GM12875 (cell line): Measurements from ENCODE around the gene SIDT2.

ENCODE experiments used
- H3K4me3 ChIP-seq: one replicate; pipeline ENCODE4 v1.5.1; 2011; ENCODE audit warnings: low read depth, low read length, control low read depth
- TF ChIP-seq, protein P1 (sequence below): IDR thresholded peaks from 2 replicates; pipeline ENCODE4 v1.5.1; 2011; ENCODE audit warnings: low read depth, mild to moderate bottlenecking, control low read depth, inconsistent platforms, low read length, moderate library complexity, borderline replicate concordance; ENCODE audit not compliant: insufficient read depth

The SIDT2 gene

DNA sequence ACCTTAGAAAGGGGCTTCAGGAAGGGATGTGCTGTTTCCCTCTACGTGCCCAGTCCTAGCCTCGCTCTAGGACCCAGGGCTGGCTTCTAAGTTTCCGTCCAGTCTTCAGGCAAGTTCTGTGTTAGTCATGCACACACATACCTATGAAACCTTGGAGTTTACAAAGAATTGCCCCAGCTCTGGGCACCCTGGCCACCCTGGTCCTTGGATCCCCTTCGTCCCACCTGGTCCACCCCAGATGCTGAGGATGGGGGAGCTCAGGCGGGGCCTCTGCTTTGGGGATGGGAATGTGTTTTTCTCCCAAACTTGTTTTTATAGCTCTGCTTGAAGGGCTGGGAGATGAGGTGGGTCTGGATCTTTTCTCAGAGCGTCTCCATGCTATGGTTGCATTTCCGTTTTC, 18.5 kb downstream of the SIDT2 start:
- no peak overlapping the region for H3K4me3 ChIP-seq
- TF ChIP-seq, protein P1, sequence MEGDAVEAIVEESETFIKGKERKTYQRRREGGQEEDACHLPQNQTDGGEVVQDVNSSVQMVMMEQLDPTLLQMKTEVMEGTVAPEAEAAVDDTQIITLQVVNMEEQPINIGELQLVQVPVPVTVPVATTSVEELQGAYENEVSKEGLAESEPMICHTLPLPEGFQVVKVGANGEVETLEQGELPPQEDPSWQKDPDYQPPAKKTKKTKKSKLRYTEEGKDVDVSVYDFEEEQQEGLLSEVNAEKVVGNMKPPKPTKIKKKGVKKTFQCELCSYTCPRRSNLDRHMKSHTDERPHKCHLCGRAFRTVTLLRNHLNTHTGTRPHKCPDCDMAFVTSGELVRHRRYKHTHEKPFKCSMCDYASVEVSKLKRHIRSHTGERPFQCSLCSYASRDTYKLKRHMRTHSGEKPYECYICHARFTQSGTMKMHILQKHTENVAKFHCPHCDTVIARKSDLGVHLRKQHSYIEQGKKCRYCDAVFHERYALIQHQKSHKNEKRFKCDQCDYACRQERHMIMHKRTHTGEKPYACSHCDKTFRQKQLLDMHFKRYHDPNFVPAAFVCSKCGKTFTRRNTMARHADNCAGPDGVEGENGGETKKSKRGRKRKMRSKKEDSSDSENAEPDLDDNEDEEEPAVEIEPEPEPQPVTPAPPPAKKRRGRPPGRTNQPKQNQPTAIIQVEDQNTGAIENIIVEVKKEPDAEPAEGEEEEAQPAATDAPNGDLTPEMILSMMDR = no peak

DNA sequence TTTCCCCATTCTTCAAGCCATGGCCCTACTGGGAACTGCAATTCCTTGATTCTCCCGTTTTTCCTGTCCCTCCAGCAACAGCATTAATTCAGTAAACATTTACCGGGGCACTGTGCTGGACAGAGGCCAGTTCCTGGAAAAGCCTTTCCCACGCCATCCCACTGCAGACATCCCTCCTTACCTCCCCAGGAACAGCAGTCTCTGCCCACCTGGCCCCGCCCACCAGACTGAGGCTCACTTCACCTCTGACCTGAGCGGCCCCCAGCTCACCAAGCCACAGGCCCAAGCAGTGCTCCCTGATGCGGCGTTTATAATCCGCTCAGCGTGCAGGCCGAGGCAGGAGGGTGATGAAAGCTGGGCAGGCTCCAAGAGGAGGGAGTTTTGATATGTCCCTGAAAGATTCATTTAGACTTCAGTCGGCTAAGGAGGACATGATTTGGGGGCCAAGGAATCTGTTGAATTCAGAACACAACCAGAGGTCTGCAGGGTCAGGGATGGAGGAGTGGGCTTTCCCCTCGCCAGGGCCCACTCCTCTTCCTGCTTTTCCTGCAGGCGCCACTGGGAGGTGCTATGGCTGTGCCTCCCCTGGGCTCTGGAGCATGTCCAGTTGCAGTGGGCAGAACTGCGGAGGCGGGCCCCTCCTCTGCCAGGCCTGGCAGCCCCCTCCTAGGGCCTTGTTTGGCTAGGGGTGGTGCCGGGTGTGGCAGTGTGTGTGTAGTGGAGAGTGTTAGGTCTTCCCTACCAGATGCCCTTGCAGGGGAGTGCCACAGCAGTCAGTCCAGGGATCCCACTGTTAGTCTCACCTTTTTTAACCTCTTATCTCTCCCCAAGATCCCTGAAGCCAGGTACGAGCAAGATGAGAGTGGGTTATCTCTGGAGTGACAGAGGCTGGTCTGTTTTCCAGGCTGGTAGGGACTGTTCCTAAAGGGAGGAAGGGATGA, 19.2 kb downstream of the SIDT2 start:
- TF ChIP-seq, protein P1 = peak; percentile 33; the same call in 1 of the 2 replicates
- no peak overlapping the region for H3K4me3 ChIP-seq

DNA sequence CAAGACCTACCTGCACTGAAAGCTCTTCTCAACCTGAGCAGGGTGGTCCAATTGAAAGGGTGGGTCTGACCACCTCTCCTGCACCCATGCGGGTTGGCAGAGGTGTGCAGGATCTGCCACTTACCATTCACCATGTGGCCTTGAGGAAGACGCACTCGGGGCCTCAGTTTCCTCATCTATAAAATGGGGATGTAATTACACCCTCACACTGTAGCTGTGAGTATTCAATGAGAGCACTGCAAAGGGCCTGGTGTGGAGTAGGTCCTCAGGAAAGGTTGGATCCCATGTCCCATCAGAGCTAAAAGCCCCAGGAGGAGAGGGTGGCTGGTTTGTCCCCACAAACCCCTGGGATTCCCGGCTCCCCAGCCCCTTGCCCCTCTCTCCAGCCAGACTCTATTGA, 20.1 kb downstream of the SIDT2 start:
- TF ChIP-seq, protein P1 = no peak
- H3K4me3 ChIP-seq = no peak overlapping the region

DNA sequence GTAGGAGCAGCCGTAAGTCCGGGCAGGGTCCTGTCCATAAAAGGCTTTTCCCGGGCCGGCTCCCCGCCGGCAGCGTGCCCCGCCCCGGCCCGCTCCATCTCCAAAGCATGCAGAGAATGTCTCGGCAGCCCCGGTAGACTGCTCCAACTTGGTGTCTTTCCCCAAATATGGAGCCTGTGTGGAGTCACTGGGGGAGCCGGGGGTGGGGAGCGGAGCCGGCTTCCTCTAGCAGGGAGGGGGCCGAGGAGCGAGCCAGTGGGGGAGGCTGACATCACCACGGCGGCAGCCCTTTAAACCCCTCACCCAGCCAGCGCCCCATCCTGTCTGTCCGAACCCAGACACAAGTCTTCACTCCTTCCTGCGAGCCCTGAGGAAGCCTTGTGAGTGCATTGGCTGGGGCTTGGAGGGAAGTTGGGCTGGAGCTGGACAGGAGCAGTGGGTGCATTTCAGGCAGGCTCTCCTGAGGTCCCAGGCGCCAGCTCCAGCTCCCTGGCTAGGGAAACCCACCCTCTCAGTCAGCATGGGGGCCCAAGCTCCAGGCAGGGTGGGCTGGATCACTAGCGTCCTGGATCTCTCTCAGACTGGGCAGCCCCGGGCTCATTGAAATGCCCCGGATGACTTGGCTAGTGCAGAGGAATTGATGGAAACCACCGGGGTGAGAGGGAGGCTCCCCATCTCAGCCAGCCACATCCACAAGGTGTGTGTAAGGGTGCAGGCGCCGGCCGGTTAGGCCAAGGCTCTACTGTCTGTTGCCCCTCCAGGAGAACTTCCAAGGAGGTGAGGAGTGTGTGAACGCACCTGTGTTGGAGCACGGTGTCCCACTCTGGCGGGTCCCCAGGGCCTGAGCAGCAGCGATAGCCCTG, 20.7 kb downstream of the SIDT2 start, which contains the start of gene TAGLN:
Gene TAGLN, plus strand, starts transcription at position 318 of the 863 bp plus-strand sequence. CDS start 3,644 bp downstream, outside the sequence.
- H3K4me3 ChIP-seq = no peak within 1 kb of the TSS

DNA sequence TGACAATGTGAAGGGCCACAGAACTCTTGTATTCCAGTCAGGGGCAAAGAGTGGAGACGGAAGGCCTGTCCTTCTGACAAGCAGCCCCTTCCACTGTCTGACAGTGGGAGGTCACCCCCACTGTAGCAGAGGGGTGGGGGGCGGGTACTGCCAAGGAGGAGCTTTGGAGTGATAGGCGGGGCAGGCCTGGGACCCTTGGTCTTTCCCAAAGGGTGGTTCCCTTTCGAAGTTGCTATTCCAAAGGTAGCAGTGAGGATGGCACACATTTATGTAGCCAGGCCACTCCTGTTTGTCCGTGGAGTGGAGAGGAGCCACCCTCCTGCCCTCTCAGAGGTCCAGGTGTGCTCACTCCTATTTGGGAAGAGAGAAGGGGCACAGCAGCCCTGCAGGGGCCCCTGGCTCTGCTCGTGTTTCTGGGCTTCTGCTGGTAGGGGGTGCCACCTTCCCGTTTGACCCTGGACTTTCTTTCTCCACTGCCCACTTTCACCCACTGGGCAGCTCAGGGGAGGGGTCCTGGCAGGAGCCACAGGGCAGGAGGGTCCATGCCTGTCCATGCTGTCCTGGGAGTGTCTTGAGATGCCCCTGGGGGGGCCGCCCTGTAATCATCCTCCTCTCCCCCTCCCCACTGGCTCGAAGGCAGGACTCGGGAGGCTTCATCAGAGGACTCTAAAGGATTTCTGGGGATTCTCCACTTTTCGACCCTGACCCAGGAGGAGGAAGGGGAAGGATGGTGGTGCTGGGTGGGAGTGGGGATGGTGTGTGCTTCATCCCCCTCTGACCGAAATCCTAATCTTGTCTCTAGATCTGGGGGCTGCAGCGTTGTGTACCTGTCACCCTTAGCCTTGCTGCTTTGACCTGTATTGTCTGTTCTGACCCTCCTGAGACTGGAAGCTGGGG, 21.6 kb downstream of the SIDT2 start:
- no peak overlapping the region for H3K4me3 ChIP-seq
- TF ChIP-seq, protein P1 = no peak

More for the DNA sequence above, 20.7 kb downstream of the SIDT2 start, which contains the start of gene TAGLN:
- TF ChIP-seq, protein P1 = no peak
